K562 (cell line): ENCODE data around the gene NTSR1. TPM values are rescaled to one million over a fixed set of nuclear protein-coding genes. Genes with fewer than 3 reads are reported as not detected.

ENCODE experiments used
- ATAC-seq: fragments of 200-7000 bp; cut with Tn5 transposase; 3 replicates; pipeline ENCODE4 v1.9.1; 2020; ENCODE audit warnings: moderate library complexity
- BruUV-seq: library from RNA; stranded (reverse); fragments of 400-500 nt; replicated peaks from 2 replicates; lab custom pipeline; 2021; lab: Mats Ljungman, UMichigan
- CTCF ChIA-PET: fragments of 300-600 bp; formaldehyde crosslinking; extraction: SDS; loops from one replicate; lab custom pipeline; 2021; ENCODE audit warnings: low intra/inter-chr PET ratio; lab: Yijun Ruan, JAX
- POLR2A ChIA-PET: fragments of 300-600, 350-650 bp; sonication (Branson Sonifier 250); formaldehyde crosslinking; extraction: SDS; loops from one replicate; lab custom pipeline; 2021; ENCODE audit warnings: antibody characterized with exemption, inconsistent platforms; lab: Yijun Ruan, JAX
- DNase-seq, 4 experiments: peaks; one replicate each; pipeline versions ENCODE4 v3.0.0 to v3.0.0-alpha.2; 2011 to 2018; ENCODE audit warnings: low spot score in 3 of 4, mixed read lengths in 3 of 4; ENCODE audit errors: extremely low read depth in 1 of 4
- FAIRE-seq: peaks from 2 replicates; lab custom pipeline; 2011; peaks lifted over from hg19 to GRCh38; lab: Jason Lieb, UNC
- H2AFZ ChIP-seq: 2 replicates; pipeline ENCODE4 v1.6.0; 2011; ENCODE audit warnings: low read depth, low read length, control low read depth, inconsistent platforms
- H3K27ac ChIP-seq: fragments of 200-600 bp; 3 replicates; pipeline ENCODE4 v1.8.0; 2011; ENCODE audit warnings: low read depth, mild to moderate bottlenecking, control low read depth, inconsistent platforms, low read length, moderate library complexity, mixed read lengths; ENCODE audit errors: extremely low read depth
- H3K27me3 ChIP-seq, 2 experiments: fragments of 300-600 bp in 1 of 2; 2 replicates in 1 of 2; 3 replicates in 1 of 2; pipeline versions ENCODE4 v1.6.0 to v1.8.0; 2011; ENCODE audit warnings: inconsistent platforms in 2 of 2, low read length in 2 of 2, mild to moderate bottlenecking in 1 of 2, mixed read lengths in 1 of 2, moderate library complexity in 1 of 2; ENCODE audit not compliant: control insufficient read depth in 2 of 2, insufficient read depth in 2 of 2
- H3K36me3 ChIP-seq: fragments of 300-600 bp; 3 replicates; pipeline ENCODE4 v1.8.0; 2011; ENCODE audit warnings: mild to moderate bottlenecking, low read length, inconsistent platforms; ENCODE audit not compliant: control insufficient read depth, insufficient read depth
- H3K4me1 ChIP-seq, 2 experiments: fragments of 200-600 bp in 1 of 2; replicated peaks in 1 of 2; 2 replicates in 1 of 2; 3 replicates in 1 of 2; pipeline versions ENCODE4 v1.5.1 to v1.8.0; 2011; ENCODE audit warnings: inconsistent platforms in 2 of 2, low read length in 2 of 2, mild to moderate bottlenecking in 1 of 2, mixed read lengths in 1 of 2, moderate library complexity in 1 of 2; ENCODE audit not compliant: control insufficient read depth in 2 of 2, insufficient read depth in 2 of 2
- H3K4me2 ChIP-seq: 2 replicates; pipeline ENCODE4 v1.6.1; 2011; ENCODE audit warnings: low read length, control low read depth, inconsistent platforms, mixed read lengths; ENCODE audit not compliant: insufficient read depth
- H3K4me3 ChIP-seq: fragments of 200-600 bp; sonication (generic), shearing (Covaris generic); 2 replicates; pipeline ENCODE4 v1.5.1; 2016; ENCODE audit warnings: control low read depth, inconsistent platforms
- H3K79me2 ChIP-seq: fragments of 200-600 bp; 3 replicates; pipeline ENCODE4 v1.8.0; 2011; ENCODE audit warnings: low read length, inconsistent platforms; ENCODE audit not compliant: control insufficient read depth, insufficient read depth
- H3K9ac ChIP-seq, 2 experiments: 2 replicates each; pipeline versions ENCODE4 v1.6.0 to v1.6.1; 2011; ENCODE audit warnings: low read depth in 2 of 2, low read length in 2 of 2, control low read depth in 1 of 2, inconsistent platforms in 1 of 2, mild to moderate bottlenecking in 1 of 2, mixed read lengths in 1 of 2; ENCODE audit not compliant: insufficient read depth in 1 of 2
- H3K9me1 ChIP-seq: one replicate; pipeline ENCODE4 v1.6.0; 2011; ENCODE audit warnings: inconsistent platforms, mild to moderate bottlenecking, low read length, moderate library complexity; ENCODE audit not compliant: control insufficient read depth, insufficient read depth
- H3K9me3 ChIP-seq: replicated peaks from 2 replicates; pipeline ENCODE4 v1.5.1; 2011; ENCODE audit warnings: low read depth, low read length, inconsistent platforms; ENCODE audit not compliant: control insufficient read depth, insufficient read depth
- H4K20me1 ChIP-seq: replicated peaks from 2 replicates; pipeline ENCODE4 v1.6.1; 2011; ENCODE audit warnings: low read length, inconsistent platforms, mixed read lengths; ENCODE audit not compliant: control insufficient read depth, insufficient read depth
- ATF7 ChIP-seq: fragments of 450-650 bp; IDR thresholded peaks from 2 replicates; pipeline ENCODE4 v1.7.1; 2014; ENCODE audit warnings: mild to moderate bottlenecking, moderate library complexity
- FOS ChIP-seq: IDR thresholded peaks from 3 replicates; pipeline ENCODE4 v1.6.1; 2011; ENCODE audit not compliant: insufficient read length; ENCODE audit errors: extremely low read depth
- NCOA6 ChIP-seq: fragments of 450-650 bp; IDR thresholded peaks from 2 replicates; pipeline ENCODE4 v1.6.1; 2017; ENCODE audit warnings: mild to moderate bottlenecking
- POLR2G ChIP-seq: fragments of 200-400 bp; formaldehyde crosslinking; IDR thresholded peaks from 2 replicates; pipeline ENCODE4 v1.6.1; 2017; ENCODE audit warnings: low read depth, mild to moderate bottlenecking, antibody characterized with exemption, low read length, moderate library complexity
- SIRT6 ChIP-seq: IDR thresholded peaks from one replicate; pipeline ENCODE4 v1.6.1; 2012; ENCODE audit warnings: low read depth, mild to moderate bottlenecking, control low read depth, inconsistent platforms, low read length, moderate library complexity
- SP2 ChIP-seq: IDR thresholded peaks from 2 replicates; pipeline ENCODE4 v1.6.1; 2011; ENCODE audit warnings: mild to moderate bottlenecking, low read depth, low read length, moderate library complexity; ENCODE audit not compliant: poor library complexity, severe bottlenecking; ENCODE audit errors: extremely low read depth
- SRSF3 ChIP-seq: fragments of 200-400 bp; formaldehyde crosslinking; IDR thresholded peaks from 2 replicates; pipeline ENCODE4 v1.6.1; 2016; ENCODE audit warnings: mild to moderate bottlenecking, low read length, moderate library complexity; ENCODE audit not compliant: insufficient read depth
- TCF7 ChIP-seq: sonication (generic); IDR thresholded peaks from 2 replicates; pipeline ENCODE4 v1.6.1; 2016; ENCODE audit warnings: antibody characterized with exemption, borderline replicate concordance
- ZNF695 ChIP-seq: fragments of 450-650 bp; formaldehyde crosslinking; IDR thresholded peaks from 2 replicates; pipeline ENCODE4 v1.4.0; 2020; ENCODE audit warnings: mild to moderate bottlenecking, moderate library complexity
- WGBS: fragments of 100-300 bp; shearing (Covaris generic); methylation state at CpG from one replicate; pipeline ENCODE4 v1.1.6; 2016; ENCODE audit warnings: low coverage, mixed read lengths; ENCODE audit not compliant: insufficient coverage; ENCODE audit errors: missing lambda C conversion rate; 5-methylcytosine and 5-hydroxymethylcytosine counted together
- in situ Hi-C: fragments of 300-500 bp; cut with MboI; formaldehyde crosslinking; loops from 4 replicates; pipeline ENCODE4 v1.15.0; 2018; ENCODE audit warnings: inconsistent platforms, mixed read lengths
- intact Hi-C: fragments of 100-400 bp; cut with micrococcal nuclease; formaldehyde crosslinking; loops from 2 replicates; pipeline ENCODE4 v1.14.2; 2022
- polyA plus RNA-seq, 8 experiments: library from polyadenylated mRNA; depleted of rRNA in 4 of 8; stranded (reverse) in 5 of 8; unstranded in 3 of 8; fragments of >200 nt; fragmentation: Nextera tagmentation in 2 of 8; fragmentation: Illumina TruSeq in 1 of 8; extraction: Ambion mirVana in 2 of 8; extraction: Trizol in 1 of 8; gene quantifications; 2 replicates each; pipeline versions ENCODE4 v1.2.1 to v1.2.3, GENCODE V29; 2011 to 2014; ENCODE audit warnings: inconsistent platforms in 1 of 8, missing spikeins in 1 of 8
- total RNA-seq, 7 experiments: library from RNA; depleted of rRNA in 6 of 7; stranded (reverse); fragments of >200 nt in 6 of 7; fragmentation: Illumina TruSeq in 2 of 7; extraction: Trizol in 2 of 7; gene quantifications; 2 replicates each; pipeline versions ENCODE4 v1.2.1 to v1.2.3, GENCODE V29; 2011 to 2021; ENCODE audit warnings: low replicate concordance in 1 of 7
- TF ChIP-seq, protein P1 (sequence below): sonication (generic); formaldehyde crosslinking; IDR thresholded peaks from 2 replicates; pipeline ENCODE4 v1.8.1; 2023; ENCODE audit warnings: mild to moderate bottlenecking, missing genetic modification reagents

NTSR1 gene
- total and polyA plus RNA-seq, 9 of the 15 experiments (the other 6 are each of a cell fraction or from before 2014, with no cell fraction given) = 0.04 to 0.40 (median 0.13) TPM; not detected in 3

DNA sequence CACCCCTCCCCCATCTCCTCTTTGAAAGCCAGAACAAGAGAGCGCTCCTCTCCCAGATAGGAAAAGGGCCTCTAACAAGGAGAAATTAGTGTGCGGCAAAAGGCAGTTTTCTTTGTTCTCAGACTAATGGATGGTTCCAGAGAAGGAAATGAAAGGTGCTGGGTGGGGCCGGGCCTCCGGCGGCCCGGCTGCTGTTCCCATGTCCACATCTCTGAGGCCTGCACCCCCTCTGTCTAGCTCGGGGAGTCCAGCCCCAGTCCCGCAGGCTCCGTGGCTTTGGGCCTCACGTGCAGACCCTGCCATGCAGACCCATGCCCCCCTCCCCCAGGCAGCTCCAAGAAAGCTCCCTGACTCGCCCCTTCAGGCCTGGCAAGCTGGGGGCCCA, 51.8 kb downstream of the NTSR1 start:
- ChIA-PET POLR2A (no interaction called here), CTCF (no interaction called here)
- Histone ChIP-seq H3K9me3 (no peaks in the 10 kb centered on the region), H3K79me2 (no peaks in the 10 kb centered on the region), H3K27ac (no peak overlapping the region), H4K20me1 (peaks cover 15% of the 10 kb centered on the region), H3K27me3 (peaks cover 0 to 22% of the 10 kb centered on the region in 2 experiments; a peak in 3 of 5 replicates), H3K9me1 (no peaks in the 10 kb centered on the region), H3K9ac (no peak overlapping the region), H3K36me3 (no peaks in the 10 kb centered on the region), H3K4me1 (peaks cover 0 to 39% of the 10 kb centered on the region in 2 experiments; a peak in 3 of 5 replicates), H2AFZ (no peak overlapping the region), H3K4me3 (no peak overlapping the region)
- intact Hi-C loops (no loop called here), in situ Hi-C loops (no loop called here)
- ATAC-seq (no peak), FAIRE-seq (no peak), DNase-seq (no peak)
- no TSS peak for BruUV-seq
- WGBS = 53% methylated on average over 9 of the region's 11 CpGs
- TF ChIP-seq FOS = no peak
- peak; percentile 11; the same call in 1 of the 2 replicates for TF ChIP-seq POLR2G
- TF ChIP-seq, all 486 proteins: peak for 1
- H3K4me2 ChIP-seq = no peak overlapping the region

DNA sequence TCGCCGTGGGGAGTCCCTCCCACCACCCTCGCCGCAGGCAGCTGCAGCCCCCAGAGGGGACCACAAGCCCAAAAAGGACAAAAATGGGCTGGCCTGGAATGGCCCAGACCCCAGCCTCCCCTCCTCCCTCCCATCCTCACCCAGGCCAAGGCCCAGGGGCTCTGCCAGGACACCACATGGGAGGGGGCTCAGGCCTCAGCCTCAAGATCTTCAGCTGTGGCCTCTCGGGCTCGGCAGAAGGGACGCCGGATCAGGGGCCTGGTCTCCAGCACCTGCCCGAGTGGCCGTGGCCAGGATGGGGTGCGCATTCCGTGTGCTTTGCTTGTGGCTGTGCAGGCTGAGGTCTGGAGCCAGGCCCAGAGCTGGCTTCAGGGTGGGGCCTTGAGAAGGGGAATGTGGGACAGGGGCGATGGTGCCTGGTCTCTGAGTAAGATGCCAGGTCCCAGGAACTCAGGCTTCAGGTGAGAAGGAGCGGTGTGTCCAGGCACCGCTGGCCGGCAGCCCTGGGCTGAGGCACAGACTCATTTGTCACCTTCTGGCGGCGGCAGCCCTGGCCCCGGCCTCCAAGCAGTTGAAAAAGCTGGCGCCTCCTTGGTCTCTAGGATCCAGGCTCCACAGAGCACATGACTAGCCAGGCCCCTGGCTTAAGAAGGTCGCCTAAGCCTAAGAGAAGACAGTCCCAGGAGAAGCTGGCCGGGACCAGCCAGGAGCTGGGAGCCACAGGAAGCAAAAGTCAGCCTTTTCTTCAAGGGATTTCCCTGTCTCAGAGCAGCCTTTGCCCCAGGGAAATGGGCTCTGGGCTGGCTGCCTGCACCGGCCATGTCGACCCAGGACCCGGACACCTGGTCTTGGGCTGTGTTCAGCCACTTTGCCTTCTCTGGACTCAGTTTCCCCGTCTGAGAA, 52.5 kb downstream of the NTSR1 start:
- in situ Hi-C loops (no loop called here), intact Hi-C loops (no loop called here)
- H3K4me3 ChIP-seq = no peak overlapping the region

More for the DNA sequence above, 52.5 kb downstream of the NTSR1 start:
- DNase-seq (no peak), FAIRE-seq (no peak), ATAC-seq (peak; percentile 22)
- Histone ChIP-seq H3K9me3 (no peaks in the 10 kb centered on the region), H3K4me2 (no peak overlapping the region), H2AFZ (no peak overlapping the region), H3K27me3 (peaks cover 0 to 24% of the 10 kb centered on the region in 2 experiments; a peak in 3 of 5 replicates), H3K9me1 (no peaks in the 10 kb centered on the region), H3K4me1 (peaks cover 0 to 39% of the 10 kb centered on the region in 2 experiments; a peak in 3 of 5 replicates), H3K27ac (no peak overlapping the region), H3K36me3 (no peaks in the 10 kb centered on the region), H4K20me1 (peaks cover 15% of the 10 kb centered on the region), H3K79me2 (no peaks in the 10 kb centered on the region), H3K9ac (peak overlapping the region in 1 of 2 experiments; percentile 68; a peak in 2 of 4 replicates)
- TF ChIP-seq POLR2G = peak; percentile 46; the same call in 1 of the 2 replicates
- no peak for TF ChIP-seq SRSF3
- TF ChIP-seq ZNF695 (CRISPR knock-in tag) = no peak
- TF ChIP-seq, protein P1, sequence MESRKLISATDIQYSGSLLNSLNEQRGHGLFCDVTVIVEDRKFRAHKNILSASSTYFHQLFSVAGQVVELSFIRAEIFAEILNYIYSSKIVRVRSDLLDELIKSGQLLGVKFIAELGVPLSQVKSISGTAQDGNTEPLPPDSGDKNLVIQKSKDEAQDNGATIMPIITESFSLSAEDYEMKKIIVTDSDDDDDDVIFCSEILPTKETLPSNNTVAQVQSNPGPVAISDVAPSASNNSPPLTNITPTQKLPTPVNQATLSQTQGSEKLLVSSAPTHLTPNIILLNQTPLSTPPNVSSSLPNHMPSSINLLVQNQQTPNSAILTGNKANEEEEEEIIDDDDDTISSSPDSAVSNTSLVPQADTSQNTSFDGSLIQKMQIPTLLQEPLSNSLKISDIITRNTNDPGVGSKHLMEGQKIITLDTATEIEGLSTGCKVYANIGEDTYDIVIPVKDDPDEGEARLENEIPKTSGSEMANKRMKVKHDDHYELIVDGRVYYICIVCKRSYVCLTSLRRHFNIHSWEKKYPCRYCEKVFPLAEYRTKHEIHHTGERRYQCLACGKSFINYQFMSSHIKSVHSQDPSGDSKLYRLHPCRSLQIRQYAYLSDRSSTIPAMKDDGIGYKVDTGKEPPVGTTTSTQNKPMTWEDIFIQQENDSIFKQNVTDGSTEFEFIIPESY (CRISPR knock-in tag) = peak; percentile 73; the same call in 1 of the 2 replicates
- no peak for TF ChIP-seq ATF7
- TF ChIP-seq NCOA6 = no peak
- TF ChIP-seq SIRT6 = no peak
- no peak for TF ChIP-seq SP2
- TF ChIP-seq TCF7 = no peak
- CTCF ChIA-PET = no interaction called here
- WGBS = 46% methylated on average over 25 of the region's 26 CpGs
- BruUV-seq = no TSS peak
- POLR2A ChIA-PET = interaction anchor here (1.1 kb wide), 1 partner anchor 9 kb away, joined by 4 read pairs; no protein-coding TSS in a partner anchor
